Neural cell (in vitro differentiated cells): Measurements from ENCODE around the gene C16orf96.

ENCODE experiments used
- EP300 ChIP-seq: fragments of 450-650 bp; conservative IDR thresholded peaks from 2 replicates; pipeline ENCODE4 v1.6.1; 2014; ENCODE audit warnings: antibody characterized with exemption, mild to moderate bottlenecking, moderate library complexity; ENCODE audit not compliant: poor library complexity, severe bottlenecking
- EZH2 ChIP-seq: fragments of 200-600, 300-800 bp; shearing (Covaris generic), sonication (generic); IDR thresholded peaks from 2 replicates; pipeline ENCODE4 v1.6.1; 2014; ENCODE audit warnings: antibody characterized with exemption, low read length, borderline replicate concordance, mild to moderate bottlenecking; ENCODE audit not compliant: insufficient read depth, poor library complexity, severe bottlenecking
- POLR2AphosphoS5 ChIP-seq: IDR thresholded peaks from 2 replicates; pipeline ENCODE4 v1.6.1; 2012
- RAD21 ChIP-seq: fragments of 450-650 bp; conservative IDR thresholded peaks from 2 replicates; pipeline ENCODE4 v1.6.1; 2014; ENCODE audit warnings: antibody characterized with exemption, mild to moderate bottlenecking, moderate library complexity
- SMC3 ChIP-seq: fragments of 450-650 bp; conservative IDR thresholded peaks from 2 replicates; pipeline ENCODE4 v1.6.1; 2014; ENCODE audit warnings: antibody characterized with exemption, mild to moderate bottlenecking, moderate library complexity; ENCODE audit not compliant: poor library complexity
- TAF1 ChIP-seq: IDR thresholded peaks from 2 replicates; pipeline ENCODE4 v1.6.1; 2012; ENCODE audit warnings: low read depth
- TF ChIP-seq, protein P1 (sequence below): fragments of 450-650 bp; IDR thresholded peaks from 2 replicates; pipeline ENCODE4 v1.5.1; 2014; ENCODE audit warnings: antibody characterized with exemption, mild to moderate bottlenecking, moderate library complexity; ENCODE audit not compliant: poor library complexity, severe bottlenecking
- TF ChIP-seq, protein P2 (sequence below): IDR thresholded peaks from 2 replicates; pipeline ENCODE4 v1.6.1; 2012; ENCODE audit warnings: borderline replicate concordance

DNA sequence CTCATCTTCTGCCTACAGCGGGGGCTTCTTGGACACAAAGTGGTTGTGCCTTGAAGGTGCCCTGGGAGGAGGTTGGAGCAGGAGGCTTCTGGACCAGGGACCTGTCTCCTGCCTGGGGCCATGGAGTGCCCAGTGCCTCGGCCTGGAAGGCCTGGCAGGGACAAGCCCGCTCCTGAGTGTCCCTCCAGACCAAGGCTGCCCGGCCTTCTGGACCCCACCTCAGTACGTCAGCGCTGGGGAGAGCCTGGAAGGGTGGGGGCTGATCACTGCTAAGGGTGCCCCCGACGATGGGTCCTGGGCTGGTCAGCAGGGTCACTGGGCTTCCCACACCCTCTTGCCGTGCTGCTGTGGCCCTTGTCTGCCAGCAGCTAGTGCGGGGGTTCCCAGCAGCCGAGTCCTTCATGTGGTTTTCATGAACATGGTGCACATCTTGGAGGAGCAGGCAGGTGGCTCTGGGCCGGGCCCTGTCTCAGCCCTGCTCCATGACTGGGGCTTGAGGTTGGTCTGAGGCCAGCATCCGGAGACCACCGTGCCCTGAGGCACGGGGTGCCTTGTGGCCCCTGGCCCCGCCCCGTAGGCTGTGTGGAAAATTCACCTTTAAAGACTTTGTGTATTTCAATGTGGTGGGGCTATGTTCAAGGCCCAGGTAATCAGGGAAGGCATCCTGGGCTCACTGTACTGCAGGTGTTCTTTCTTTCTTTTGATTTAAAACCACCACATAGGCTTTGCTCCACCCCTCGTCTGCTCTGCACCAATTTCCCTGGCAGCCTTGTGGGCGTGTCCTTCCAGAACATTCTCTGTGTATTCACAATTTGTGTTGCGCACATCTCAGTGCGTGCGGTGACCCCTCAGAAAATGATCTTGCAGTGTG is 90.9 kb downstream of the C16orf96 start:
- TF ChIP-seq POLR2AphosphoS5 (no peak), SMC3 (no peak), EP300 (no peak), RAD21 (no peak), TAF1 (no peak), EZH2 (no peak)
- TF ChIP-seq, protein P1, sequence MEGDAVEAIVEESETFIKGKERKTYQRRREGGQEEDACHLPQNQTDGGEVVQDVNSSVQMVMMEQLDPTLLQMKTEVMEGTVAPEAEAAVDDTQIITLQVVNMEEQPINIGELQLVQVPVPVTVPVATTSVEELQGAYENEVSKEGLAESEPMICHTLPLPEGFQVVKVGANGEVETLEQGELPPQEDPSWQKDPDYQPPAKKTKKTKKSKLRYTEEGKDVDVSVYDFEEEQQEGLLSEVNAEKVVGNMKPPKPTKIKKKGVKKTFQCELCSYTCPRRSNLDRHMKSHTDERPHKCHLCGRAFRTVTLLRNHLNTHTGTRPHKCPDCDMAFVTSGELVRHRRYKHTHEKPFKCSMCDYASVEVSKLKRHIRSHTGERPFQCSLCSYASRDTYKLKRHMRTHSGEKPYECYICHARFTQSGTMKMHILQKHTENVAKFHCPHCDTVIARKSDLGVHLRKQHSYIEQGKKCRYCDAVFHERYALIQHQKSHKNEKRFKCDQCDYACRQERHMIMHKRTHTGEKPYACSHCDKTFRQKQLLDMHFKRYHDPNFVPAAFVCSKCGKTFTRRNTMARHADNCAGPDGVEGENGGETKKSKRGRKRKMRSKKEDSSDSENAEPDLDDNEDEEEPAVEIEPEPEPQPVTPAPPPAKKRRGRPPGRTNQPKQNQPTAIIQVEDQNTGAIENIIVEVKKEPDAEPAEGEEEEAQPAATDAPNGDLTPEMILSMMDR: no peak
- TF ChIP-seq, protein P2, sequence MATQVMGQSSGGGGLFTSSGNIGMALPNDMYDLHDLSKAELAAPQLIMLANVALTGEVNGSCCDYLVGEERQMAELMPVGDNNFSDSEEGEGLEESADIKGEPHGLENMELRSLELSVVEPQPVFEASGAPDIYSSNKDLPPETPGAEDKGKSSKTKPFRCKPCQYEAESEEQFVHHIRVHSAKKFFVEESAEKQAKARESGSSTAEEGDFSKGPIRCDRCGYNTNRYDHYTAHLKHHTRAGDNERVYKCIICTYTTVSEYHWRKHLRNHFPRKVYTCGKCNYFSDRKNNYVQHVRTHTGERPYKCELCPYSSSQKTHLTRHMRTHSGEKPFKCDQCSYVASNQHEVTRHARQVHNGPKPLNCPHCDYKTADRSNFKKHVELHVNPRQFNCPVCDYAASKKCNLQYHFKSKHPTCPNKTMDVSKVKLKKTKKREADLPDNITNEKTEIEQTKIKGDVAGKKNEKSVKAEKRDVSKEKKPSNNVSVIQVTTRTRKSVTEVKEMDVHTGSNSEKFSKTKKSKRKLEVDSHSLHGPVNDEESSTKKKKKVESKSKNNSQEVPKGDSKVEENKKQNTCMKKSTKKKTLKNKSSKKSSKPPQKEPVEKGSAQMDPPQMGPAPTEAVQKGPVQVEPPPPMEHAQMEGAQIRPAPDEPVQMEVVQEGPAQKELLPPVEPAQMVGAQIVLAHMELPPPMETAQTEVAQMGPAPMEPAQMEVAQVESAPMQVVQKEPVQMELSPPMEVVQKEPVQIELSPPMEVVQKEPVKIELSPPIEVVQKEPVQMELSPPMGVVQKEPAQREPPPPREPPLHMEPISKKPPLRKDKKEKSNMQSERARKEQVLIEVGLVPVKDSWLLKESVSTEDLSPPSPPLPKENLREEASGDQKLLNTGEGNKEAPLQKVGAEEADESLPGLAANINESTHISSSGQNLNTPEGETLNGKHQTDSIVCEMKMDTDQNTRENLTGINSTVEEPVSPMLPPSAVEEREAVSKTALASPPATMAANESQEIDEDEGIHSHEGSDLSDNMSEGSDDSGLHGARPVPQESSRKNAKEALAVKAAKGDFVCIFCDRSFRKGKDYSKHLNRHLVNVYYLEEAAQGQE: no peak
